Measurements from ENCODE around the gene ZFYVE27. TPM values are rescaled to one million over a fixed set of nuclear protein-coding genes. Genes with fewer than 3 reads are reported as not detected.

ZFYVE27 gene
- total and polyA plus RNA-seq, 8 donors = 4.3 to 77.1 (median 15.5) TPM

DNA sequence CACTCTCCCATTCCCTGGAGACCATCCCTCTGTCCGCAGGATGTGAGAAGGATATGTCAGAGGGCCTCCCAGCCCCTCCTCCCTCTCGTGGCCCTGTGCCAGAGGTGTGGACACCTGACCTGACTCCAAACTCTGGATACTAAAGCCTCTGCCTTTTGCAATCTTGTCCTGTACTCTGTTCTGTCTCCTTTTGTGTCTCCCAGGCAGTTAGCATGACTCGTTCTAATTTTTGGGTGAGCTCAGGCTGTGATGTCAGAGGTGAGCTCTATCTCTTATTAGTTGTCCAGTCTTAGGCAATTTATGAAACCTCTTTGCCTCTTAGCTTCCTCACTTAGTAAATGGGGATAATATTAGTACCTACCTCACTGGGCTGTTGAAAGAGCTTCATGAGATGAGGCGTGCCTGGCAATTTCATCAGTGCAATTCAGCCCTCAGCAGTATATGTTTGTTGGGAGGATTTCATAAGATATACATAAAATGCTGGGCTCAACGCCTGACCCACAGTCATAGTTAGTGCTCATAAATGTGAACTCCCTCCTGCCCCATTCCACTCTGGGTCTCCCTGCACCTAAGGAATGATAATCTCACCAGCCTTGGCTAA is 12.5 kb upstream of the ZFYVE27 start:
- intact Hi-C loops (cut with DNase I; ENCODE audit: low total_unique reads) = no loop called here
- peaks cover 2 to 23% (median 10%) of the 10 kb centered on the region in 4 donors for H3K4me1 ChIP-seq
- H3K9me3 ChIP-seq = no peaks in the 10 kb centered on the region
- TF ChIP-seq, protein P1, sequence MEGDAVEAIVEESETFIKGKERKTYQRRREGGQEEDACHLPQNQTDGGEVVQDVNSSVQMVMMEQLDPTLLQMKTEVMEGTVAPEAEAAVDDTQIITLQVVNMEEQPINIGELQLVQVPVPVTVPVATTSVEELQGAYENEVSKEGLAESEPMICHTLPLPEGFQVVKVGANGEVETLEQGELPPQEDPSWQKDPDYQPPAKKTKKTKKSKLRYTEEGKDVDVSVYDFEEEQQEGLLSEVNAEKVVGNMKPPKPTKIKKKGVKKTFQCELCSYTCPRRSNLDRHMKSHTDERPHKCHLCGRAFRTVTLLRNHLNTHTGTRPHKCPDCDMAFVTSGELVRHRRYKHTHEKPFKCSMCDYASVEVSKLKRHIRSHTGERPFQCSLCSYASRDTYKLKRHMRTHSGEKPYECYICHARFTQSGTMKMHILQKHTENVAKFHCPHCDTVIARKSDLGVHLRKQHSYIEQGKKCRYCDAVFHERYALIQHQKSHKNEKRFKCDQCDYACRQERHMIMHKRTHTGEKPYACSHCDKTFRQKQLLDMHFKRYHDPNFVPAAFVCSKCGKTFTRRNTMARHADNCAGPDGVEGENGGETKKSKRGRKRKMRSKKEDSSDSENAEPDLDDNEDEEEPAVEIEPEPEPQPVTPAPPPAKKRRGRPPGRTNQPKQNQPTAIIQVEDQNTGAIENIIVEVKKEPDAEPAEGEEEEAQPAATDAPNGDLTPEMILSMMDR (IDR thresholded peaks at IDR 0.05) = no peak
- TF ChIP-seq POLR2AphosphoS5 (IDR thresholded peaks at IDR 0.05) = no peak
- no peak for TF ChIP-seq EP300 (IDR thresholded peaks at IDR 0.05)
- no peak for TF ChIP-seq POLR2A (IDR thresholded peaks at IDR 0.05)
- H3K27ac ChIP-seq = peak overlapping the region in 2 of 5 donors; percentile 5 to 27
- no peaks in the 10 kb centered on the region for H3K27me3 ChIP-seq
- H3K36me3 ChIP-seq = no peaks in the 10 kb centered on the region
- no peak overlapping the region for H3K4me3 ChIP-seq
- 51 to 72% (median 58%) methylated on average over 5 of the region's 5 CpGs for WGBS, 5 donors
- no peak for DNase-seq

DNA sequence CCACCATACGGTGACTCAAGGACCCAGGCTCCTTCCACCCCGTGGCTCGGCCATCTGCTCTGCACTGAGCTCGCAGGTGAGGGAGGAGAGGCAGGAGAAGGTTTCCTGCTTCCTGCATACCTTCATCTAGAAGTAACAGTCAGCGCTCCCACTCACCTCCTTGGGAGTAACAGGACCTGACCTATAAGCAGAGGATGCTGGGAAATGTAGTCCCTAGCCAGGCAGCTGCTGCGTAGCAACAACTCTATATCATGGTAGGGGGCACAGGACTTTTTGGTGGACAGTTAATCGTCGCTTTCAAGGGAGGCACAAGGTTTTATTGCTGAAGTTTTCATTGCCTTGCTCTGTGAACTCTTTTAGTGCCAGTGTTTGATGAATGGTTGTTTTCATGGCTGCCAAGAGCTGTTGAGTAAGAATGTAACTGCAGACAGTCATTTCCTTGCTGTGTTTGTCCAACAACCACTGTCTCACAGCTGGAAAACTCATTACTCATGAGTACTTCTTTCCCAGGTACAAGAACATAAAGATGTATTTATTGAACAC is 10.2 kb upstream of the ZFYVE27 start:
- peak overlapping the region in 1 of 4 donors; percentile 12 for H3K4me3 ChIP-seq

DNA sequence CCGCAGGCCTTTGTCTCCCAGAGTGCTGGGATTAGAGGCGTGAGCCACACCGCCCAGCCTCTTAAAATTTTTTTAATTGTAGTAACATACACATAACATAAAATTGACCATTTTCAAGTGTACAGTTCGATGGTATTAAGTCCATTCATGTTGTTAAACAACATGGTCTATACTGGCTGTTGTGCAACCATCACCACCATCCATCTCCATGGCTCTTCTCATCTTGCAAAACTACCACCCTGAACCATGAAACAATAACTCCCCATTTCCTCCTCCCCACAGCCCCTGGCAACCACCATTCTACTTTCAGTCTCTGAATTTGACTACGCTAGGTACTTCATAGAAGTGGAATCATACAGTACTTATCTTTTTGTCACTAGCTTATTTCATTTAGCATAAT is 7.9 kb upstream of the ZFYVE27 start:
- TF ChIP-seq, protein P1 (IDR thresholded peaks at IDR 0.05) = no peak
- TF ChIP-seq POLR2AphosphoS5 (IDR thresholded peaks at IDR 0.05) (no peak), POLR2A (IDR thresholded peaks at IDR 0.05) (no peak), EP300 (IDR thresholded peaks at IDR 0.05) (no peak)
- H3K4me1 ChIP-seq = peaks cover 0 to 17% (median 8%) of the 10 kb centered on the region in 4 donors
- no peak for DNase-seq
- intact Hi-C loops (cut with DNase I; ENCODE audit: low total_unique reads) = no loop called here
- H3K9me3 ChIP-seq = no peaks in the 10 kb centered on the region
- no peaks in the 10 kb centered on the region for H3K36me3 ChIP-seq
- H3K27me3 ChIP-seq = no peaks in the 10 kb centered on the region
- H3K4me3 ChIP-seq = no peak overlapping the region
- 88 to 91% (median 91%) methylated on average over 5 of the region's 5 CpGs for WGBS, 5 donors
- H3K27ac ChIP-seq = no peak overlapping the region

More for the DNA sequence above, 10.2 kb upstream of the ZFYVE27 start:
- H3K36me3 ChIP-seq = no peaks in the 10 kb centered on the region
- peak overlapping the region in 2 of 5 donors; percentile 61 to 65 for H3K27ac ChIP-seq
- DNase-seq = peak in 1 of 2 donors; percentile 66
- no peaks in the 10 kb centered on the region for H3K9me3 ChIP-seq
- H3K4me1 ChIP-seq = peaks cover 0 to 20% (median 7%) of the 10 kb centered on the region in 4 donors
- TF ChIP-seq POLR2AphosphoS5 (IDR thresholded peaks at IDR 0.05) = peak in 2 of 3 donors; percentile 20 to 55
- TF ChIP-seq, protein P1 (IDR thresholded peaks at IDR 0.05) = no peak
- 31 to 54% (median 41%) methylated on average over 8 of the region's 8 CpGs for WGBS, 5 donors
- H3K27me3 ChIP-seq = no peaks in the 10 kb centered on the region
- intact Hi-C loops (cut with DNase I; ENCODE audit: low total_unique reads) = no loop called here

GRCh38 chr10:97731346-97732051 is 5.4 kb upstream of the ZFYVE27 start:
- no peak overlapping the region for H3K4me3 ChIP-seq
- H3K27ac ChIP-seq = no peak overlapping the region
- H3K36me3 ChIP-seq = no peaks in the 10 kb centered on the region
- TF ChIP-seq POLR2AphosphoS5 (IDR thresholded peaks at IDR 0.05) (peak in 2 of 3 donors; percentile 30 to 70), EP300 (IDR thresholded peaks at IDR 0.05) (no peak), POLR2A (IDR thresholded peaks at IDR 0.05) (no peak)
- TF ChIP-seq, protein P1 (IDR thresholded peaks at IDR 0.05) = peak in 5 of 7 experiments; percentile 70 to 93 (median 79)
- no peaks in the 10 kb centered on the region for H3K9me3 ChIP-seq
- DNase-seq = peak; percentile 74 to 90
- intact Hi-C loops (cut with DNase I; ENCODE audit: low total_unique reads) = loop anchor here (5.0 kb wide), 1 partner anchor 54 kb away; no protein-coding TSS in a partner anchor
- peaks cover 0 to 15% (median 5%) of the 10 kb centered on the region in 4 donors for H3K4me1 ChIP-seq
- 64 to 69% (median 68%) methylated on average over 9 of the region's 9 CpGs for WGBS, 5 donors
- H3K27me3 ChIP-seq = no peaks in the 10 kb centered on the region

All from stomach (tissue), 9 donors.